Stimulated activated naive CD8-positive, alpha-beta T cell treated with anti-CD3 and anti-CD28 coated beads, Interleukin-15, amount 100 ng/mL, for 72 hours (primary cell): Measurements from ENCODE around the gene CTLA4.

Source experiments
- ATAC-seq: fragments of 150-1000 bp; cut with Tn5 transposase; 2 replicates; pipeline ENCODE4 v1.10.0; 2021; ENCODE audit warnings: mild to moderate bottlenecking, moderate library complexity
- DNase-seq, 2 donors: peaks; one replicate each; pipeline ENCODE4 v3.0.0; 2021 to 2022
- H3K27ac Mint-ChIP-seq, 2 donors: one replicate each; pipeline ENCODE4 v1.8.0; 2022; ENCODE audit warnings: mild to moderate bottlenecking in 2 of 2, mixed read lengths in 2 of 2, moderate library complexity in 2 of 2
- H3K27me3 Mint-ChIP-seq: one replicate; pipeline ENCODE4 v1.8.0; 2022; ENCODE audit warnings: mixed read lengths
- H3K4me1 Mint-ChIP-seq: one replicate; pipeline ENCODE4 v1.8.0; 2022; ENCODE audit warnings: mild to moderate bottlenecking, mixed read lengths
- H3K4me3 Mint-ChIP-seq, 2 donors: one replicate each; pipeline ENCODE4 v1.8.0; 2022; ENCODE audit warnings: mild to moderate bottlenecking in 2 of 2, mixed read lengths in 2 of 2, moderate library complexity in 1 of 2
- H3K9me3 Mint-ChIP-seq, 2 donors: one replicate each; pipeline ENCODE4 v1.8.0; 2022; ENCODE audit warnings: mixed read lengths in 2 of 2

Gene CTLA4

GRCh38 chr2:203918839-203919238 lies 51.3 kb downstream of the CTLA4 start:
- peaks cover 35% of the 10 kb centered on the region for H3K4me1 Mint-ChIP-seq
- ATAC-seq = no peak
- H3K4me3 Mint-ChIP-seq = no peak overlapping the region
- no peak overlapping the region for H3K27ac Mint-ChIP-seq
- H3K27me3 Mint-ChIP-seq = peaks cover 7% of the 10 kb centered on the region
- no peak for DNase-seq
- H3K9me3 Mint-ChIP-seq = no peaks in the 10 kb centered on the region
